GM23338 (cell line): ENCODE data around the gene INPP1. TPM values are rescaled to one million over a fixed set of nuclear protein-coding genes. Genes with fewer than 3 reads are reported as not detected.

ENCODE experiments used
- ATAC-seq: fragments of 200-7000 bp; cut with Tn5 transposase; 3 replicates; pipeline ENCODE4 v1.9.1; 2020
- DNase-seq: peaks from one replicate; pipeline ENCODE4 v3.0.0-alpha.2; 2015; ENCODE audit warnings: low spot score
- H2AFZ ChIP-seq: fragments of 200-600 bp; sonication (generic); 2 replicates; pipeline ENCODE4 v1.8.0; 2016; ENCODE audit warnings: antibody characterized with exemption, mild to moderate bottlenecking, moderate library complexity
- H3F3A ChIP-seq: fragments of 200-600 bp; sonication (generic); replicated peaks from 2 replicates; pipeline ENCODE4 v1.8.0; 2017; ENCODE audit warnings: antibody characterized with exemption, mixed run types, low read depth
- H3K27ac ChIP-seq: fragments of 200-600 bp; sonication (generic); 2 replicates; pipeline ENCODE4 v1.6.1; 2016; ENCODE audit warnings: low read depth
- H3K27me3 ChIP-seq: fragments of 200-600 bp; sonication (generic); 2 replicates; pipeline ENCODE4 v1.8.0; 2016; ENCODE audit warnings: mild to moderate bottlenecking, mixed run types, moderate library complexity; ENCODE audit not compliant: insufficient read depth
- H3K36me3 ChIP-seq: fragments of 200-600 bp; sonication (generic); 2 replicates; pipeline ENCODE4 v1.8.0; 2016; ENCODE audit warnings: mild to moderate bottlenecking; ENCODE audit not compliant: insufficient read depth
- H3K4me1 ChIP-seq: fragments of 200-600 bp; sonication (generic); 2 replicates; pipeline ENCODE4 v1.8.0; 2016; ENCODE audit warnings: mild to moderate bottlenecking, moderate library complexity; ENCODE audit not compliant: insufficient read depth
- H3K4me2 ChIP-seq: fragments of 200-600 bp; sonication (generic); 2 replicates; pipeline ENCODE4 v1.7.1; 2017; ENCODE audit warnings: mixed run types
- H3K4me3 ChIP-seq: fragments of 200-600 bp; sonication (generic); 2 replicates; pipeline ENCODE4 v1.6.1; 2016; ENCODE audit warnings: mixed run types
- H3K79me2 ChIP-seq: fragments of 200-600 bp; sonication (generic); replicated peaks from 2 replicates; pipeline ENCODE4 v1.8.0; 2017; ENCODE audit warnings: mild to moderate bottlenecking; ENCODE audit not compliant: insufficient read depth
- H3K9me2 ChIP-seq: fragments of 200-600 bp; sonication (generic); 2 replicates; pipeline ENCODE4 v1.8.0; 2017; ENCODE audit not compliant: insufficient read depth
- H4K20me1 ChIP-seq: fragments of 200-600 bp; sonication (generic); replicated peaks from 2 replicates; pipeline ENCODE4 v1.8.0; 2017; ENCODE audit warnings: mild to moderate bottlenecking; ENCODE audit not compliant: insufficient read depth
- H3K27ac Mint-ChIP-seq: 2 replicates; pipeline ENCODE4 v1.8.0; 2020; ENCODE audit warnings: inconsistent platforms, mild to moderate bottlenecking, moderate library complexity, mixed read lengths
- H3K27me3 Mint-ChIP-seq: 3 replicates; pipeline ENCODE4 v1.8.0; 2022; ENCODE audit warnings: low read depth, mild to moderate bottlenecking, moderate library complexity, mixed read lengths, inconsistent platforms; ENCODE audit not compliant: insufficient read depth, poor library complexity
- H3K36me3 Mint-ChIP-seq: 3 replicates; pipeline ENCODE4 v1.8.0; 2021; ENCODE audit warnings: low read depth, mild to moderate bottlenecking, inconsistent platforms, moderate library complexity, mixed read lengths
- H3K4me1 Mint-ChIP-seq: 3 replicates; pipeline ENCODE4 v1.8.0; 2020; ENCODE audit warnings: mild to moderate bottlenecking, inconsistent platforms, mixed read lengths
- H3K4me3 Mint-ChIP-seq: 3 replicates; pipeline ENCODE4 v1.8.0; 2021; ENCODE audit warnings: moderate library complexity, mild to moderate bottlenecking, inconsistent platforms, mixed read lengths
- H3K9me3 Mint-ChIP-seq: 3 replicates; pipeline ENCODE4 v1.8.0; 2020; ENCODE audit warnings: moderate library complexity, mild to moderate bottlenecking, inconsistent platforms, mixed read lengths
- CREB1 ChIP-seq: fragments of 250-450 bp; sonication (Bioruptor Pico); IDR thresholded peaks from 2 replicates; pipeline ENCODE4 v1.5.0; 2020; ENCODE audit warnings: low read depth, mild to moderate bottlenecking, moderate library complexity
- EZH2 ChIP-seq: fragments of 200-600 bp; sonication (generic); IDR thresholded peaks from one replicate; pipeline ENCODE4 v1.8.0; 2017; ENCODE audit warnings: antibody characterized with exemption, mild to moderate bottlenecking, low read depth; ENCODE audit not compliant: unreplicated experiment
- EZH2phosphoT487 ChIP-seq: fragments of 200-600 bp; sonication (generic); IDR thresholded peaks from one replicate; pipeline ENCODE4 v1.8.1; 2018; ENCODE audit warnings: antibody characterized with exemption; ENCODE audit not compliant: unreplicated experiment
- JUNB ChIP-seq: IDR thresholded peaks from one replicate; pipeline ENCODE4 v1.6.1; 2016; ENCODE audit warnings: antibody characterized with exemption; ENCODE audit not compliant: unreplicated experiment
- NANOG ChIP-seq: IDR thresholded peaks from 2 replicates; pipeline ENCODE4 v1.6.1; 2016; ENCODE audit warnings: antibody characterized with exemption, borderline replicate concordance
- POLR2AphosphoS5 ChIP-seq: IDR thresholded peaks from 2 replicates; pipeline ENCODE4 v1.6.1; 2016; ENCODE audit warnings: antibody characterized with exemption, low read depth
- REST ChIP-seq: IDR thresholded peaks from one replicate; pipeline ENCODE4 v1.6.1; 2018; ENCODE audit warnings: antibody characterized with exemption; ENCODE audit not compliant: unreplicated experiment
- STAT1 ChIP-seq: IDR thresholded peaks from one replicate; pipeline ENCODE4 v1.6.1; 2016; ENCODE audit warnings: antibody characterized with exemption; ENCODE audit not compliant: unreplicated experiment
- ZNF114 ChIP-seq: fragments of 250-450 bp; sonication (Bioruptor Pico); IDR thresholded peaks from 2 replicates; pipeline ENCODE4 v1.5.0; 2020; ENCODE audit warnings: mild to moderate bottlenecking, moderate library complexity
- ZNF331 ChIP-seq: fragments of 250-450 bp; sonication (Bioruptor Pico); IDR thresholded peaks from 2 replicates; pipeline ENCODE4 v1.5.0; 2020; ENCODE audit warnings: low read depth, mild to moderate bottlenecking, moderate library complexity
- polyA plus RNA-seq: library from polyadenylated mRNA; unstranded; fragments of >200 nt; fragmentation: Nextera tagmentation; extraction: Ambion mirVana; gene quantifications from 2 replicates; pipeline ENCODE4 v1.2.1, GENCODE V29; 2016
- total RNA-seq: library from RNA; depleted of rRNA; stranded (reverse); fragments of >200 nt; shearing (Covaris generic); gene quantifications from 2 replicates; pipeline ENCODE4 v1.2.3, GENCODE V29; 2014
- TF ChIP-seq, protein P1 (sequence below): IDR thresholded peaks from 2 replicates; pipeline ENCODE4 v1.6.1; 2016; ENCODE audit warnings: antibody characterized with exemption
- TF ChIP-seq, protein P2 (sequence below), 2 experiments: fragments of 200-600 bp in 1 of 2; sonication (generic) in 1 of 2; conservative IDR thresholded peaks; 2 replicates each; pipeline versions ENCODE4 v1.5.1 to v1.6.1; 2016 to 2017; ENCODE audit warnings: antibody characterized with exemption in 2 of 2, low read depth in 2 of 2, mild to moderate bottlenecking in 2 of 2, moderate library complexity in 1 of 2
- TF ChIP-seq, protein P3 (sequence below): fragments of 250-450 bp; sonication (Bioruptor Pico); IDR thresholded peaks from 2 replicates; pipeline ENCODE4 v1.5.0; 2020; ENCODE audit warnings: mild to moderate bottlenecking, moderate library complexity

INPP1 gene
- total and polyA plus RNA-seq, 2 experiments from 2014 or later = 2.6 to 6.5 TPM

- no peaks in the 10 kb centered on the region for H3K9me2 ChIP-seq
- TF ChIP-seq JUNB = no peak
- TF ChIP-seq, protein P1, sequence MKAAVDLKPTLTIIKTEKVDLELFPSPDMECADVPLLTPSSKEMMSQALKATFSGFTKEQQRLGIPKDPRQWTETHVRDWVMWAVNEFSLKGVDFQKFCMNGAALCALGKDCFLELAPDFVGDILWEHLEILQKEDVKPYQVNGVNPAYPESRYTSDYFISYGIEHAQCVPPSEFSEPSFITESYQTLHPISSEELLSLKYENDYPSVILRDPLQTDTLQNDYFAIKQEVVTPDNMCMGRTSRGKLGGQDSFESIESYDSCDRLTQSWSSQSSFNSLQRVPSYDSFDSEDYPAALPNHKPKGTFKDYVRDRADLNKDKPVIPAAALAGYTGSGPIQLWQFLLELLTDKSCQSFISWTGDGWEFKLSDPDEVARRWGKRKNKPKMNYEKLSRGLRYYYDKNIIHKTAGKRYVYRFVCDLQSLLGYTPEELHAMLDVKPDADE = no peak
- TF ChIP-seq, protein P2, sequence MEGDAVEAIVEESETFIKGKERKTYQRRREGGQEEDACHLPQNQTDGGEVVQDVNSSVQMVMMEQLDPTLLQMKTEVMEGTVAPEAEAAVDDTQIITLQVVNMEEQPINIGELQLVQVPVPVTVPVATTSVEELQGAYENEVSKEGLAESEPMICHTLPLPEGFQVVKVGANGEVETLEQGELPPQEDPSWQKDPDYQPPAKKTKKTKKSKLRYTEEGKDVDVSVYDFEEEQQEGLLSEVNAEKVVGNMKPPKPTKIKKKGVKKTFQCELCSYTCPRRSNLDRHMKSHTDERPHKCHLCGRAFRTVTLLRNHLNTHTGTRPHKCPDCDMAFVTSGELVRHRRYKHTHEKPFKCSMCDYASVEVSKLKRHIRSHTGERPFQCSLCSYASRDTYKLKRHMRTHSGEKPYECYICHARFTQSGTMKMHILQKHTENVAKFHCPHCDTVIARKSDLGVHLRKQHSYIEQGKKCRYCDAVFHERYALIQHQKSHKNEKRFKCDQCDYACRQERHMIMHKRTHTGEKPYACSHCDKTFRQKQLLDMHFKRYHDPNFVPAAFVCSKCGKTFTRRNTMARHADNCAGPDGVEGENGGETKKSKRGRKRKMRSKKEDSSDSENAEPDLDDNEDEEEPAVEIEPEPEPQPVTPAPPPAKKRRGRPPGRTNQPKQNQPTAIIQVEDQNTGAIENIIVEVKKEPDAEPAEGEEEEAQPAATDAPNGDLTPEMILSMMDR (conservative IDR thresholded peaks at IDR 0.05; ENCODE audit: low read depth in 2 of 2) = no peak
- no peak for TF ChIP-seq EZH2phosphoT487
- TF ChIP-seq CREB1 (CRISPR knock-in tag) = no peak
- no peak for TF ChIP-seq NANOG
- no peak for TF ChIP-seq STAT1
- TF ChIP-seq, protein P3, sequence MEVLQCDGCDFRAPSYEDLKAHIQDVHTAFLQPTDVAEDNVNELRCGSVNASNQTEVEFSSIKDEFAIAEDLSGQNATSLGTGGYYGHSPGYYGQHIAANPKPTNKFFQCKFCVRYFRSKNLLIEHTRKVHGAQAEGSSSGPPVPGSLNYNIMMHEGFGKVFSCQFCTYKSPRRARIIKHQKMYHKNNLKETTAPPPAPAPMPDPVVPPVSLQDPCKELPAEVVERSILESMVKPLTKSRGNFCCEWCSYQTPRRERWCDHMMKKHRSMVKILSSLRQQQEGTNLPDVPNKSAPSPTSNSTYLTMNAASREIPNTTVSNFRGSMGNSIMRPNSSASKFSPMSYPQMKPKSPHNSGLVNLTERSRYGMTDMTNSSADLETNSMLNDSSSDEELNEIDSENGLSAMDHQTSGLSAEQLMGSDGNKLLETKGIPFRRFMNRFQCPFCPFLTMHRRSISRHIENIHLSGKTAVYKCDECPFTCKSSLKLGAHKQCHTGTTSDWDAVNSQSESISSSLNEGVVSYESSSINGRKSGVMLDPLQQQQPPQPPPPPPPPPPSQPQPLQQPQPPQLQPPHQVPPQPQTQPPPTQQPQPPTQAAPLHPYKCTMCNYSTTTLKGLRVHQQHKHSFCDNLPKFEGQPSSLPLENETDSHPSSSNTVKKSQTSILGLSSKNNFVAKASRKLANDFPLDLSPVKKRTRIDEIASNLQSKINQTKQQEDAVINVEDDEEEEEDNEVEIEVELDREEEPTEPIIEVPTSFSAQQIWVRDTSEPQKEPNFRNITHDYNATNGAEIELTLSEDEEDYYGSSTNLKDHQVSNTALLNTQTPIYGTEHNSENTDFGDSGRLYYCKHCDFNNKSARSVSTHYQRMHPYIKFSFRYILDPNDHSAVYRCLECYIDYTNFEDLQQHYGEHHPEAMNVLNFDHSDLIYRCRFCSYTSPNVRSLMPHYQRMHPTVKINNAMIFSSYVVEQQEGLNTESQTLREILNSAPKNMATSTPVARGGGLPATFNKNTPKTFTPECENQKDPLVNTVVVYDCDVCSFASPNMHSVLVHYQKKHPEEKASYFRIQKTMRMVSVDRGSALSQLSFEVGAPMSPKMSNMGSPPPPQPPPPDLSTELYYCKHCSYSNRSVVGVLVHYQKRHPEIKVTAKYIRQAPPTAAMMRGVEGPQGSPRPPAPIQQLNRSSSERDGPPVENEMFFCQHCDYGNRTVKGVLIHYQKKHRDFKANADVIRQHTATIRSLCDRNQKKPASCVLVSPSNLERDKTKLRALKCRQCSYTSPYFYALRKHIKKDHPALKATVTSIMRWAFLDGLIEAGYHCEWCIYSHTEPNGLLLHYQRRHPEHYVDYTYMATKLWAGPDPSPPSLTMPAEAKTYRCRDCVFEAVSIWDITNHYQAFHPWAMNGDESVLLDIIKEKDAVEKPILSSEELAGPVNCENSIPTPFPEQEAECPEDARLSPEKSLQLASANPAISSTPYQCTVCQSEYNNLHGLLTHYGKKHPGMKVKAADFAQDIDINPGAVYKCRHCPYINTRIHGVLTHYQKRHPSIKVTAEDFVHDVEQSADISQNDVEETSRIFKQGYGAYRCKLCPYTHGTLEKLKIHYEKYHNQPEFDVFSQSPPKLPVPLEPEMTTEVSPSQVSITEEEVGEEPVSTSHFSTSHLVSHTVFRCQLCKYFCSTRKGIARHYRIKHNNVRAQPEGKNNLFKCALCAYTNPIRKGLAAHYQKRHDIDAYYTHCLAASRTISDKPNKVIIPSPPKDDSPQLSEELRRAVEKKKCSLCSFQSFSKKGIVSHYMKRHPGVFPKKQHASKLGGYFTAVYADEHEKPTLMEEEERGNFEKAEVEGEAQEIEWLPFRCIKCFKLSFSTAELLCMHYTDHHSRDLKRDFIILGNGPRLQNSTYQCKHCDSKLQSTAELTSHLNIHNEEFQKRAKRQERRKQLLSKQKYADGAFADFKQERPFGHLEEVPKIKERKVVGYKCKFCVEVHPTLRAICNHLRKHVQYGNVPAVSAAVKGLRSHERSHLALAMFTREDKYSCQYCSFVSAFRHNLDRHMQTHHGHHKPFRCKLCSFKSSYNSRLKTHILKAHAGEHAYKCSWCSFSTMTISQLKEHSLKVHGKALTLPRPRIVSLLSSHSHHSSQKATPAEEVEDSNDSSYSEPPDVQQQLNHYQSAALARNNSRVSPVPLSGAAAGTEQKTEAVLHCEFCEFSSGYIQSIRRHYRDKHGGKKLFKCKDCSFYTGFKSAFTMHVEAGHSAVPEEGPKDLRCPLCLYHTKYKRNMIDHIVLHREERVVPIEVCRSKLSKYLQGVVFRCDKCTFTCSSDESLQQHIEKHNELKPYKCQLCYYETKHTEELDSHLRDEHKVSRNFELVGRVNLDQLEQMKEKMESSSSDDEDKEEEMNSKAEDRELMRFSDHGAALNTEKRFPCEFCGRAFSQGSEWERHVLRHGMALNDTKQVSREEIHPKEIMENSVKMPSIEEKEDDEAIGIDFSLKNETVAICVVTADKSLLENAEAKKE (CRISPR knock-in tag) = no peak
- TF ChIP-seq EZH2 = no peak
- TF ChIP-seq POLR2AphosphoS5 = no peak
- TF ChIP-seq ZNF331 (CRISPR knock-in tag) = no peak
- TF ChIP-seq ZNF114 (CRISPR knock-in tag) = no peak
- TF ChIP-seq REST = no peak
- H3K36me3 ChIP-seq = no peaks in the 10 kb centered on the region
- no peak overlapping the region for H3K4me3 Mint-ChIP-seq
- DNase-seq (no peak), ATAC-seq (no peak; the same call in 2 of the 3 replicates)
- no peaks in the 10 kb centered on the region for H4K20me1 ChIP-seq
- no peaks in the 10 kb centered on the region for H3K4me1 ChIP-seq
- no peak overlapping the region for H3K27ac Mint-ChIP-seq
- H3K27me3 Mint-ChIP-seq = no peaks in the 10 kb centered on the region
- no peaks in the 10 kb centered on the region for H3F3A ChIP-seq
- H3K79me2 ChIP-seq = no peaks in the 10 kb centered on the region
- H2AFZ ChIP-seq = no peak overlapping the region
- H3K36me3 Mint-ChIP-seq = no peaks in the 10 kb centered on the region
- H3K9me3 Mint-ChIP-seq = no peaks in the 10 kb centered on the region
- no peak overlapping the region for H3K27ac ChIP-seq
- H3K4me1 Mint-ChIP-seq = no peaks in the 10 kb centered on the region
- H3K4me3 ChIP-seq = no peak overlapping the region
- H3K27me3 ChIP-seq = no peaks in the 10 kb centered on the region
- H3K4me2 ChIP-seq = no peak overlapping the region
Measured at GRCh38 chr2:190365499-190366204, 22.3 kb downstream of the INPP1 start.
